ENCODE data around the gene HLA-DRB1. TPM values are rescaled to one million over a fixed set of nuclear protein-coding genes. Genes with fewer than 3 reads are reported as not detected.
"Not testable (repeated sequence)": the region's sequence is repeated elsewhere in the genome, so short reads cannot be mapped to it uniquely, and the experiment has no call there.

HLA-DRB1 gene
- total RNA-seq, 4 donors from 2014 or later: 52.7 to 99.3 (median 57.4) TPM

DNA sequence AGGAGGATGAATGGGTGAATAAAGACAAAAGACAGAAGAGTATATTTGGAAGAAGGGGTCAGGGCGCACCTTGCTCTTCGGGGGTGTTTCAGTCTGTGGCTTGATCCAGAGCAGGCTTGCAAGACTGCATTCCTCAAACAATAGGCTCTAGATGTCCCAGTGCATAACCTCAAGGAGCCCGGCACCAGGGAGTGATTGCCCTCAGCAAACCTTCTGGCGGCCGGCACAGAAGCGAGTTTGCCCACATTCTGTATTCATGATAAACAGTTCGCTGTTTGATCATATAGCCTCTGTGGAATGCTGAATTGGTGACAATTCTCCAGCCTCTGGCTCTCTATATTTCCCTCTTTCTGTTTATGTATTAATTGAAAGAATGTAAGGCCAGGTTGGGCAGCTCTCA is 29.9 kb downstream of the HLA-DRB1 start:
- no peak for TF ChIP-seq CTCF (IDR thresholded peaks at IDR 0.05)
- DNase-seq (ENCODE audit: low spot score) (no peak), ATAC-seq (ENCODE audit: low FRiP score) (no peak)

DNA sequence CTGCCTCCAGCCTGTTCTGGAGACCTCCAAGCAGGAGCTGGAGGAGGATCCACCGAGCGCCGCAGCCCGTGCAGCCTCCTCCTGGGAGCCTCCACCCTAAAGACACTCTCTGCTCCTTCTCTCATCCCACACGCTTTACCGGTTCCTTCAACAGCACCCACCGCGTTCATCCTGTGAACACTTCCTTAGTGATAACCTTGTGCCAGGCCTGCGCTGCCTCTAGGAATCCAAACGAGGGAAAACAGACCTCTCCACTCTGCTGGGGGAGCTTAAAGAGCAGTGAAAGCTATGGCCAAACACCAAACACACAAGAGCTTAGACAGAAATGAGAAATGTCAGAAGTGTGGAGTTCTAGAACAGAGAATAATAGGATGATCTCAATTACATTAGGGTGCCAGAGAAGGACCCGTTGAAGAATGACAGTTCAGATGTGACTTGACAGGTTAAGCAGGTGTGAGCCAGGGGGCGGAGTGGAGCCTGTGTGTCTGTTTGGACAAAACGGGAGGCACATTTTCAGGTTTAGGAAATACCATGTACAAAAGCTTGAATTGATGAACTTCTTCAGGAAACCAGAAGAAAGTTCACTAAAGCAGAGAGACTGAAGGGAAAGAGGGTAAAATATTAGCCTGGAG is 31.1 kb downstream of the HLA-DRB1 start:
- DNase-seq (ENCODE audit: low spot score) (no peak), ATAC-seq (ENCODE audit: low FRiP score) (no peak)
- TF ChIP-seq CTCF (IDR thresholded peaks at IDR 0.05): no peak

- TF ChIP-seq CTCF (IDR thresholded peaks at IDR 0.05): no peak
- ATAC-seq (ENCODE audit: low FRiP score): no peak
- no peak for DNase-seq (ENCODE audit: low spot score)
These were observed 35.3 kb downstream of the HLA-DRB1 start for GRCh38 chr6:32554116-32554965.

- DNase-seq (ENCODE audit: low spot score) (no peak), ATAC-seq (ENCODE audit: low FRiP score) (no peak)
- TF ChIP-seq CTCF (IDR thresholded peaks at IDR 0.05): no peak
These were observed 36.5 kb downstream of the HLA-DRB1 start for GRCh38 chr6:32553037-32553742.

- no peak for DNase-seq (ENCODE audit: low spot score)
- TF ChIP-seq CTCF (IDR thresholded peaks at IDR 0.05): no peak
- ATAC-seq (ENCODE audit: low FRiP score): no peak
These were observed 38.2 kb downstream of the HLA-DRB1 start for GRCh38 chr6:32551410-32551809.

DNA sequence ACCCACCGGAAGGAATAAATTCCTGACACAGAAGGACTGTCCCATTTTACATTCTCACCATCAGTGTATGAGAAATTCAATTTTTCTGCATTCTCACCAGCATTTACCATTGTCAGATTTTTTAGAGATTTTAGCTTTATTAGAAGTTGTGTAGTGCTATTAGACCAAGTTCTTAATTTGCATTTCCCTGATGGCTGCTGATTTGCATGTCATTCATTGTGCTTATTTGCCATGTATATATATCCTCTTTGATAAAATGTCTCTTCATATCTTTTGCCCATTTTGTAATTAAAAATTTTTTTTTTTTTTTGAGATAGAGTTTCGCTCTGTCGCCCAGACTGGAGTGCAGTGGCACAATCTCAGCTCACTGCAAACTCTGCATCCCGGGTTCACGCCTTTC is 49.8 kb downstream of the HLA-DRB1 start:
- no peak for DNase-seq (ENCODE audit: low spot score)
- TF ChIP-seq CTCF (IDR thresholded peaks at IDR 0.05): no peak
- ATAC-seq (ENCODE audit: low FRiP score): no peak

DNA sequence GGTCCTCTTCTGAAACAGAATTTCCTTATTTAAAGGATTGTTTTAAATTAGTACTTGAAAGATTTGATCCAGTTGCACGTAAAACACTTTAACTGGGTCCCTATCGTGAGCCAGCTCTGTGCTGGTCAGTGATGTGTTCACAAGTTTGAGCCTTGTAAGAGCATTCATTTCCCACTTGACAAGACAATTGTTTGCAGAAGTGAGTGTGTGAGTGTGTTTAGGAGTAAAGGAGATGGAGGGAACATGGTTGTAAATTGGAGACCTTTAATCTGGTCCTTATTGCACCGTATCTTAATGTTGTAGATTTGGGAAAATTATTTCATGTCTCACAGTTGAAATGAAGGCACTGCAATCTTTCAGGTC is 59.2 kb downstream of the HLA-DRB1 start:
- ATAC-seq (ENCODE audit: low FRiP score): peak; percentile 32
- DNase-seq (ENCODE audit: low spot score): not testable (repeated sequence)

All from omental fat pad (tissue), 4 donors.